ENCODE results near the gene SMCP.

Gene SMCP

GRCh38 chr1:152932170-152932811 lies 54.2 kb downstream of the SMCP start:
- Histone ChIP-seq H3K4me1 (ENCODE audit: low read length) (no peaks in the 10 kb centered on the region), H3K4me3 (ENCODE audit: low read length) (no peak overlapping the region), H3K27me3 (replicated peaks; ENCODE audit: insufficient read depth, low read length) (no peaks in the 10 kb centered on the region), H2AFZ (ENCODE audit: low read length) (no peak overlapping the region), H4K20me1 (ENCODE audit: insufficient read depth, low read length) (no peaks in the 10 kb centered on the region), H3F3A (ENCODE audit: insufficient read depth, low read length) (no peaks in the 10 kb centered on the region), H3K36me3 (replicated peaks; ENCODE audit: insufficient read depth, low read length) (no peaks in the 10 kb centered on the region), H3K4me2 (ENCODE audit: low read depth, low read length) (no peak overlapping the region), H3K9ac (ENCODE audit: low read length) (no peak overlapping the region), H3K79me2 (ENCODE audit: low read length) (no peaks in the 10 kb centered on the region), H3K9me3 (replicated peaks; ENCODE audit: insufficient read depth, low read length) (no peaks in the 10 kb centered on the region), H3K9me2 (replicated peaks; ENCODE audit: insufficient read depth, low read length) (no peaks in the 10 kb centered on the region), H3K27ac (ENCODE audit: low read length) (no peak overlapping the region)
- TF ChIP-seq EZH2phosphoT487 (IDR thresholded peaks at IDR 0.05; ENCODE audit: low read length) (no peak), CTCF (IDR thresholded peaks at IDR 0.05; ENCODE audit: low read length) (no peak), EZH2 (optimal IDR thresholded peaks at IDR 0.05; ENCODE audit: low read depth, low read length) (no peak)
- no peak for DNase-seq

GRCh38 chr1:152933196-152933595 lies 55.1 kb downstream of the SMCP start:
- Histone ChIP-seq H4K20me1 (ENCODE audit: insufficient read depth, low read length) (no peaks in the 10 kb centered on the region), H3K4me2 (ENCODE audit: low read depth, low read length) (no peak overlapping the region), H3K27me3 (replicated peaks; ENCODE audit: insufficient read depth, low read length) (no peaks in the 10 kb centered on the region), H3K27ac (ENCODE audit: low read length) (no peak overlapping the region), H3F3A (ENCODE audit: insufficient read depth, low read length) (no peaks in the 10 kb centered on the region), H3K36me3 (replicated peaks; ENCODE audit: insufficient read depth, low read length) (no peaks in the 10 kb centered on the region), H3K9ac (ENCODE audit: low read length) (no peak overlapping the region), H3K9me2 (replicated peaks; ENCODE audit: insufficient read depth, low read length) (no peaks in the 10 kb centered on the region), H3K4me1 (ENCODE audit: low read length) (no peaks in the 10 kb centered on the region), H3K79me2 (ENCODE audit: low read length) (no peaks in the 10 kb centered on the region), H2AFZ (ENCODE audit: low read length) (no peak overlapping the region), H3K4me3 (ENCODE audit: low read length) (no peak overlapping the region), H3K9me3 (replicated peaks; ENCODE audit: insufficient read depth, low read length) (no peaks in the 10 kb centered on the region)
- DNase-seq, result no peak
- TF ChIP-seq EZH2phosphoT487 (IDR thresholded peaks at IDR 0.05; ENCODE audit: low read length) (no peak), EZH2 (optimal IDR thresholded peaks at IDR 0.05; ENCODE audit: low read depth, low read length) (no peak), CTCF (IDR thresholded peaks at IDR 0.05; ENCODE audit: low read length) (no peak)
